Activated naive CD4-positive, alpha-beta T cell treated with anti-CD3 and anti-CD28 coated beads for 36 hours (primary cell): ENCODE measurements around the gene ACBD7. TPM values are rescaled to one million over a fixed set of nuclear protein-coding genes. Genes with fewer than 3 reads are reported as not detected.

Experiments used
- CTCF ChIA-PET: fragments of 350-600 bp; sonication (Branson Sonifier 250); formaldehyde crosslinking; loops from one replicate; lab custom pipeline; 2021; ENCODE audit warnings: antibody characterized with exemption; lab: Charles Lee
- DNase-seq: peaks from one replicate; pipeline ENCODE4 v3.0.0-alpha.2; 2020
- H3K27ac Mint-ChIP-seq: one replicate; pipeline ENCODE4 v1.8.0; 2021; ENCODE audit warnings: mild to moderate bottlenecking, mixed read lengths
- H3K27me3 Mint-ChIP-seq: one replicate; pipeline ENCODE4 v1.8.0; 2021; ENCODE audit warnings: low read depth, mixed read lengths
- H3K36me3 Mint-ChIP-seq: one replicate; pipeline ENCODE4 v1.8.0; 2021; ENCODE audit warnings: low read depth, mixed read lengths
- H3K4me1 Mint-ChIP-seq: one replicate; pipeline ENCODE4 v1.8.0; 2021; ENCODE audit warnings: low read depth, mixed read lengths
- H3K4me3 Mint-ChIP-seq: one replicate; pipeline ENCODE4 v1.8.0; 2021; ENCODE audit warnings: mild to moderate bottlenecking, moderate library complexity, mixed read lengths
- H3K9me3 Mint-ChIP-seq: one replicate; pipeline ENCODE4 v1.8.0; 2021; ENCODE audit warnings: mixed read lengths
- intact Hi-C: fragments of 100-400 bp; cut with micrococcal nuclease; formaldehyde crosslinking; loops from one replicate; pipeline ENCODE4 v1.15.1; 2023
- total RNA-seq, 2 experiments: library from RNA; stranded (reverse); gene quantifications; one replicate each; pipeline ENCODE4 v1.2.3, GENCODE V29; 2021

The ACBD7 gene
- total RNA-seq, 2 experiments from 2014 or later = 0.72 to 0.94 TPM

DNA sequence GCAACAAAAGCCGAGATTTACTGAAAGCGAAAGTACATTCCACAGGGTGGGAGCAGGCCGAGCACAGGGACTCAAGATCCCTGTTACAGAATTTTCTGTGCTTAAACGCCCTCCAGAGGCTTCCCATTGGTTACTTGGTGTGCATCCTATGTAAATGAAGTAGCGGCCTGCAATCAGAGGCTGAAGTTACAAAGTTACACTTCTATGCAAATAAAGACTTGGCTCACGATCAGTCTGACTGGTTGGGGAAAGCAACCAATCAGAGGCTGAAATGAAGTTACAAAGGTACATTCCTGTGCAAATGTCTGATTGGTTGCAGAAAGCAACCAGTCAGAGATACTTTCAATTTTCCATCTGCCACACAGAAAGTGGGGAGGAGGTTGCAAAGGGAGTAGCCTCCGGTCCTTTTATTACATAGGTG, 4.1 kb downstream of the ACBD7 start:
- DNase-seq = no peak
- Mint-ChIP-seq H3K4me3 (no peak overlapping the region), H3K9me3 (no peaks in the 10 kb centered on the region), H3K27ac (no peak overlapping the region), H3K4me1 (peaks cover 2% of the 10 kb centered on the region), H3K36me3 (no peaks in the 10 kb centered on the region), H3K27me3 (no peaks in the 10 kb centered on the region)
- intact Hi-C loops = no loop called here
- CTCF ChIA-PET = no interaction called here

DNA sequence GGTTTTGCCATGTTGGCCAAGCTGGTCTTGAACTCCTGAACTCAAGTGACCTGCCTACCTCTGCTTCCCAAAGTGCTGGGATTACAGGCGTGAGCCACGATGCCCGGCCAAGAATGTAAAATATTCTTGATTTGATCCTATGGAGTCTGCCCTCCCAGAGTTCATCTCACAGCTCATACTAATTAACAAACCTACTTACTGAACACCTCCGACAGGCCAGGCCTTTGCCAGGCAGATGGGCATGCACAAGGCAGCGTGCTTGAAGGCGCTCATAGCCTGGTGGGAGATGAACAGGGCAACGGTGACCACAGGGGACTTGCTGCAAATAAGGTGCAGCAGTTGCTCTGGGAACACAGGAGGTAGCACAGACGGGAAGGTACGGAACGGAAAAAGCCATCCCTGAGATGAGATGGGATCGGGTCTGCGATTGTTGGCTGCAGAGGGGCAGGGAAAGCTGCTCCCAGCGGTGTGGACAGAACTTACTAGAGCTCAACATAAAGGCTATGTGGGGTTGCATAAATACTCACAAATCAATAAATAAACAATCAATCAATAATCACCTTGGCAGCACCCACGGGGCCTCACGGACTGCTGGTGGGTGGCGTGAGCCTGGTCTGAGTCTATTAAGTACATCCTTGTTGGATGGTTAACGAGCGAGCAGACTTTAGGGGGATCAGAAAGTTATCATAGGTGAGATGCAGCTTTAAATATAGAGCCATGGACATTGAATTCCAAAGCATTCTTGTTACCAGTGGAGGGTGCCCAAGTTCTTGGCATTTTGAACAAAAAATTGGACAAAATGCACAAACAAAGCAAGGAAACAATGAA, 4.7 kb downstream of the ACBD7 start:
- no peaks in the 10 kb centered on the region for H3K27me3 Mint-ChIP-seq
- no peak overlapping the region for H3K27ac Mint-ChIP-seq
- intact Hi-C loops = no loop called here
- no peaks in the 10 kb centered on the region for H3K36me3 Mint-ChIP-seq
- no peaks in the 10 kb centered on the region for H3K9me3 Mint-ChIP-seq
- H3K4me1 Mint-ChIP-seq = peaks cover 1% of the 10 kb centered on the region
- H3K4me3 Mint-ChIP-seq = no peak overlapping the region
- CTCF ChIA-PET = no interaction called here
- no peak for DNase-seq

- intact Hi-C loops = no loop called here
- H3K9me3 Mint-ChIP-seq = no peaks in the 10 kb centered on the region
- DNase-seq = no peak
- CTCF ChIA-PET = no interaction called here
- H3K27me3 Mint-ChIP-seq = no peaks in the 10 kb centered on the region
- no peak overlapping the region for H3K27ac Mint-ChIP-seq
- H3K4me1 Mint-ChIP-seq = no peaks in the 10 kb centered on the region
- no peaks in the 10 kb centered on the region for H3K36me3 Mint-ChIP-seq
- no peak overlapping the region for H3K4me3 Mint-ChIP-seq
Observed at GRCh38 chr10:15075421-15075820, 13.2 kb downstream of the ACBD7 start.

- intact Hi-C loops = no loop called here
- DNase-seq = no peak
- Mint-ChIP-seq H3K36me3 (no peaks in the 10 kb centered on the region), H3K27ac (no peak overlapping the region), H3K27me3 (no peaks in the 10 kb centered on the region), H3K4me3 (no peak overlapping the region), H3K9me3 (no peaks in the 10 kb centered on the region), H3K4me1 (no peaks in the 10 kb centered on the region)
- CTCF ChIA-PET = interaction anchor here (0.7 kb wide), 1 partner anchor 23 kb away, joined by 3 read pairs; no protein-coding TSS in a partner anchor
Observed at GRCh38 chr10:15072358-15072757, 16.2 kb downstream of the ACBD7 start.

DNA sequence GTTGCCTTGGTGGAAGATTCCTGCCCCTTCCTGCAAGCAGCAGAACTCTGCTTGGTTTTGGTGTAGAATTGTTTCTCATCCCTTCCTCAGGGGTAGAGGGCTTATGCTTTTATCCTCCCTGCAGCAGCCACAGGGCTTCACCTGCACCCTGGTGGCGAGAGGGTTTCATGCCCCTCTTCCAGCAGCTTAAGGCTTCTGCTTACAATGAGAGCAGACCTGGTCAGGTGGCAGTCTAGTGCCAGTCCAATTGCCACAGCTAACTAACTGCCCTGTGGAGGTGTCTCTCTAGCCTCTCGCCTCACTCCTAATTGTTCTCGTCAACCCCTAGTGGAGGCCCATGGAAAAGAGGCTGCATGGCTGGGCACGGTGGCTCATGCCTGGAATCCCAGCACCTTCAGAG, 19.3 kb downstream of the ACBD7 start:
- DNase-seq = no peak
- Mint-ChIP-seq H3K36me3 (no peaks in the 10 kb centered on the region), H3K9me3 (no peaks in the 10 kb centered on the region), H3K4me3 (no peak overlapping the region), H3K27ac (no peak overlapping the region), H3K27me3 (no peaks in the 10 kb centered on the region), H3K4me1 (no peaks in the 10 kb centered on the region)
- CTCF ChIA-PET = interaction anchor here (1.3 kb wide), 1 partner anchor 36 kb away, joined by 3 read pairs; no protein-coding TSS in a partner anchor
- intact Hi-C loops = no loop called here

GRCh38 chr10:15068802-15069201, 19.8 kb downstream of the ACBD7 start:
- H3K4me1 Mint-ChIP-seq = no peaks in the 10 kb centered on the region
- DNase-seq = no peak

DNA sequence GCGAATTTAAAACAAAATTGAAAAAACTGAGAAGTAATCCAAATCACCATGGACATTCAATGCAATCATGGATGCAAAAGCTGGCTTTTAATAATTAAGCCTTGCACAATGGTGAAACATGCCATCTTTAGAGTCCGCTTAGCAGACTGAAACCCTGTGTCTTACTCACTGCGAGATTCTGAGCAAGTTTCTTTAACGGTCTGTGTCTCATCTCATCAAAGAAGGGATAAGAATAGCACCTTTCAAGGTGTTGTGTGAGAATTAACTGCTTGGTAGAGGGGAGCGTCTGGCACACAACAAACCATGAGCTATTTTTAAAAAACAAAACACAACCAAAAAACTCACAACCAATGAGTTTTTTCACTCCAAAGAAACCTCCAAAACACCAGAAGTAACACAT, 21.4 kb downstream of the ACBD7 start:
- Mint-ChIP-seq H3K4me1 (no peaks in the 10 kb centered on the region), H3K27me3 (peaks cover 2% of the 10 kb centered on the region), H3K27ac (no peak overlapping the region), H3K4me3 (no peak overlapping the region), H3K36me3 (no peaks in the 10 kb centered on the region), H3K9me3 (no peaks in the 10 kb centered on the region)
- CTCF ChIA-PET = no interaction called here
- intact Hi-C loops = no loop called here
- DNase-seq = no peak

More at GRCh38 chr10:15068802-15069201, 19.8 kb downstream of the ACBD7 start:
- CTCF ChIA-PET = no interaction called here
- Mint-ChIP-seq H3K27me3 (peaks cover 1% of the 10 kb centered on the region), H3K9me3 (no peaks in the 10 kb centered on the region), H3K36me3 (no peaks in the 10 kb centered on the region), H3K4me3 (no peak overlapping the region), H3K27ac (no peak overlapping the region)
- intact Hi-C loops = no loop called here

- no peak overlapping the region for H3K27ac Mint-ChIP-seq
- H3K4me3 Mint-ChIP-seq = no peak overlapping the region
- H3K9me3 Mint-ChIP-seq = peaks cover 10% of the 10 kb centered on the region
- CTCF ChIA-PET = no interaction called here
- H3K36me3 Mint-ChIP-seq = no peaks in the 10 kb centered on the region
- DNase-seq = no peak
- peaks cover 2% of the 10 kb centered on the region for H3K27me3 Mint-ChIP-seq
- intact Hi-C loops = no loop called here
- H3K4me1 Mint-ChIP-seq = no peaks in the 10 kb centered on the region
Observed at GRCh38 chr10:15060638-15061037, 27.9 kb downstream of the ACBD7 start.

DNA sequence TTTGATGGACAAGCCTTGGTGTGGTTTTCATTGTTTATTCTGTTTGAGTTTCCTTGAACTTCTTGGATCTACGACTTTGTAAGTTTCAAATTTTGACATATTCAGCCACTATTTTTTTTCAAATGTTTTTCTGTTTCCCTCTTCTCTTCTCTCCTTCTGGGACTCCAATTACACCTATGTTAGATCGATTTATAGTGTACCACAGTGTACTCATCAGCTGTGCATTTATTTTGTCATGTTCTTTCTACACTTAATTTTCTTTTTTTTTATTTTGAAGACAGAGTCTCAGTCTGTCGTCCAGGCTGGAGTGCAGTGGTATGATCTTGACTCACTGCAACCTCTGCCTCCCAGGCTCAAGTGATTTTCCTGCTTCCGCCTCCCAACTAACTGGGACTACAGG, 28.7 kb downstream of the ACBD7 start:
- Mint-ChIP-seq H3K9me3 (peaks cover 10% of the 10 kb centered on the region), H3K36me3 (no peaks in the 10 kb centered on the region), H3K27ac (no peak overlapping the region), H3K4me1 (no peaks in the 10 kb centered on the region), H3K4me3 (no peak overlapping the region), H3K27me3 (peaks cover 2% of the 10 kb centered on the region)
- intact Hi-C loops = no loop called here
- CTCF ChIA-PET = no interaction called here
- no peak for DNase-seq

DNA sequence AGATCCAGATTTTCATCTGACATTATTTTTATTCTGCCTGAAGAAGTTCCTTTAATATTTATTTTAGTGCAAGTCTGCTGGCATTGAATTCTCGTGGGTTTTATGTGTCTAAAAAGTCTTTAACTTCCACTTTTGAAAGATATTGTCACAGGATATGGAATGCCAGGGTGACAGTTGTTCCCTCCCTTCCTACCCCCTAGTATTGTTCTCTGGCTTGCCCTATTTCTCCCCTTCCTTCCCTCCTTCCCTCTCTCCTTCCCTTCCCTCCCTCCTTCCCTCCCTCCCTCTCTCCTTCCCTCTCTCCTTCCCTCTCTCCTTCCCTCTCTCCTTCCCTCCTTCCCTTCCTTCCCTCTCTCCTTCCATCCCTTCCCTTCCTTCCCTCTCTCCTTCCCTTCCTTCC, 29.9 kb downstream of the ACBD7 start:
- peaks cover 10% of the 10 kb centered on the region for H3K9me3 Mint-ChIP-seq
- H3K36me3 Mint-ChIP-seq = no peaks in the 10 kb centered on the region
- no peak overlapping the region for H3K4me3 Mint-ChIP-seq
- H3K27me3 Mint-ChIP-seq = peaks cover under 1% of the 10 kb centered on the region
- H3K4me1 Mint-ChIP-seq = no peaks in the 10 kb centered on the region
- no peak for DNase-seq
- CTCF ChIA-PET = no interaction called here
- no peak overlapping the region for H3K27ac Mint-ChIP-seq
- intact Hi-C loops = no loop called here

- Mint-ChIP-seq H3K27ac (no peak overlapping the region), H3K9me3 (no peaks in the 10 kb centered on the region), H3K36me3 (no peaks in the 10 kb centered on the region), H3K27me3 (no peaks in the 10 kb centered on the region), H3K4me3 (no peak overlapping the region), H3K4me1 (no peaks in the 10 kb centered on the region)
- intact Hi-C loops = no loop called here
- CTCF ChIA-PET = no interaction called here
- DNase-seq = no peak
Observed at GRCh38 chr10:15053061-15053460, 35.5 kb downstream of the ACBD7 start.

DNA sequence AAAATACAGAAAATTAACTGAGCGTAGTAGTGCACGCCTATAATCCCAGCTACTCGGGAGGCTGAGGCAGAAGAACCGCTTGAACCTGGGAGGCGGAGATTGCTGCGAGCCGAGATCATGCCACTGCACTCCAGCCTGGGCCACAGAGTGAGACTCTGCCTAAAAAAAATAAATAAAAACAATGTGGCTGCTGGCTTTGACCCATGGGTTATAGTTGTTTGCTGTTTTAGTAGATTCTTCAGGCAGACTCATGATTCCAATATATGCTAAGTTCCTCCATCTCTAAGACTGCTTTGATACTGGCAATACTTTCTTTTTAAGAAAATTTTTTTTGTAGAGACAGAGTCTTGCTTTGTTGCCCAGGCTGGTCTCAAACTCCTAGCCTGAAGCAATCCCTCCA, 36.5 kb downstream of the ACBD7 start:
- Mint-ChIP-seq H3K4me3 (no peak overlapping the region), H3K27me3 (no peaks in the 10 kb centered on the region)

GRCh38 chr10:15049533-15049932, 39.0 kb downstream of the ACBD7 start:
- peaks cover 7% of the 10 kb centered on the region for H3K4me1 Mint-ChIP-seq

More for the DNA sequence above, 36.5 kb downstream of the ACBD7 start:
- no peak for DNase-seq
- Mint-ChIP-seq H3K4me1 (no peaks in the 10 kb centered on the region), H3K36me3 (no peaks in the 10 kb centered on the region), H3K27ac (no peak overlapping the region), H3K9me3 (no peaks in the 10 kb centered on the region)
- CTCF ChIA-PET = interaction anchor here (0.6 kb wide), 1 partner anchor 17 kb away, joined by 5 read pairs; no protein-coding TSS in a partner anchor
- intact Hi-C loops = no loop called here

More at GRCh38 chr10:15049533-15049932, 39.0 kb downstream of the ACBD7 start:
- CTCF ChIA-PET = interaction anchor here (0.6 to 0.8 kb wide), 2 partner anchors 22 to 1150 kb away, joined by 3 read pairs; no protein-coding TSS in a partner anchor
- intact Hi-C loops = no loop called here
- Mint-ChIP-seq H3K9me3 (no peaks in the 10 kb centered on the region), H3K36me3 (no peaks in the 10 kb centered on the region), H3K27ac (no peak overlapping the region), H3K4me3 (no peak overlapping the region), H3K27me3 (no peaks in the 10 kb centered on the region)
- no peak for DNase-seq
